ENCODE results near the gene OXT.
"Not testable (repeated sequence)": the region's sequence is repeated elsewhere in the genome, so short reads cannot be mapped to it uniquely, and the experiment has no call there.

Gene OXT

GRCh38 chr20:3115190-3116107 is 44.0 kb downstream of the OXT start:
- no peak for DNase-seq

- DNase-seq = no peak
Observed at GRCh38 chr20:3116341-3116740, 44.9 kb downstream of the OXT start.

- not testable (repeated sequence) for DNase-seq
Observed at GRCh38 chr20:3117839-3118379, 46.5 kb downstream of the OXT start.

DNA sequence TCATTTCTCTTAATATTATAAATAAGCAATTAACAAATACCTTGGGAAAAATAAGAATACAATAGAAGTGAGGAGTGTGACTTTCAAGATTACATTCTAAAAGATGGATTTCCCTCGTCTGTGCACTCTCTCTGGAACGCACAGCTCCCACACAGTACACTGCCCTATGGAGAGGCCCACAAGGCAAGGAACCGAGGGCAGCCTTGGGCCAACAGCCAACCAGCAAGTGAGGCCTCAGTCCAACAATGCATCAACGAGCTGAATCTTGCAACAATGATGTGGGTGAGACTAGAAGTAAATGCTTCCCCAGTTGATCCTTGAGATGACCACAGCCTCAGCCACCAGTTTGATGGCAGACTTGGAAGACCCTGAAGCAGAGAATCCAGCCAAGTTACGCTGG is 47.6 kb downstream of the OXT start:
- DNase-seq = no peak

GRCh38 chr20:3121271-3121911 is 50.0 kb downstream of the OXT start:
- DNase-seq = no peak
